ENCODE measurements around the gene TENM4.

TENM4 gene

DNA sequence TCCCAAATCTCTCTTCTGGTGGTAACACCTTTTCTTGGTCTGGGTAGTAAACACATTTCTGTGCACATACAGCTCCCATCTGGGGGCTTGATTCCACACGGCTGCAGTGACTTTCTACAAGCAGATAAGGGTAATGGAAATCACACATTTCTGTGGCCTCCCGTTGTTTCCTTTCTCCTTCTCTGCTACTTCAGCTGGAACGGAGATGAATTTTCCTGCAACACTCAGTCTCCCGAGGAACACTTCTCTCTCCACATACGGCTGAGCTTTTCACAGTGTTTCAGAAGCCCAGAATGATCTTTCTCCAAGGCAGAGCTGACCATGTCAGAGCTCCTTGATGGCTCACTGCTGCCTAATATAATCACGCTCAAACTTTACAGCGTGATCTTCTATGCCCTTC is 501.9 kb downstream of the TENM4 start (continued):
- TF ChIP-seq ZNF843 (tag by site-specific recombination; IDR thresholded peaks at IDR 0.05): no peak
- TF ChIP-seq ZNF76 (tag by site-specific recombination; IDR thresholded peaks at IDR 0.05; ENCODE audit: borderline replicate concordance, low read depth): no peak
- no peak for TF ChIP-seq ZNF16 (tag by site-specific recombination; IDR thresholded peaks at IDR 0.05; ENCODE audit: low read depth)
- no peak for TF ChIP-seq ZNF664 (tag by site-specific recombination; IDR thresholded peaks at IDR 0.05)
- no peak for TF ChIP-seq ZNF530 (tag by site-specific recombination; IDR thresholded peaks at IDR 0.05; ENCODE audit: low read depth)
- TF ChIP-seq ZBTB21 (tag by site-specific recombination; IDR thresholded peaks at IDR 0.05): no peak
- no peak for TF ChIP-seq ZNF629 (tag by site-specific recombination; IDR thresholded peaks at IDR 0.05)
- no peak for TF ChIP-seq ZNF350 (tag by site-specific recombination; IDR thresholded peaks at IDR 0.05)
- TF ChIP-seq PRDM2 (tag by site-specific recombination; IDR thresholded peaks at IDR 0.05; ENCODE audit: borderline replicate concordance): no peak
- no peak for TF ChIP-seq ZNF169 (tag by site-specific recombination; IDR thresholded peaks at IDR 0.05)
- TF ChIP-seq ZNF202 (tag by site-specific recombination; IDR thresholded peaks at IDR 0.05; ENCODE audit: borderline replicate concordance): no peak

DNA sequence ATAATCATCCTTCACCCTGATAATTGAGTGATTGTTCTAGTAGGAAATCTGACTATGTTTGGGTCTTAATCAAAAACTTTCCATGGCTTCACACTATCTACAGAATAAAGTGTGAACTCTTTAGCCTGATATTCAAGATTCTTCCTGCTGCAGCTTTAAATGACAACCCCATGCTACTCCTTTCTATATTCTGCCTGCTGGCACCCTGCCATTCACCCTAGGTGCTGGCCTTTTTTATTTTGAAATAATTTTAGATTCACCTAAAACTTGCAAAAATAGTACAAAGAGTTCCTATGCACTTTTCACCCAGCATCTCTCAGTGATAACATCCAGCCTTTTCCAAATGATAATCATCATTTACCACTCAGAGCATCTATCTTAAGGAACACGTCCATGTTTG is 502.8 kb downstream of the TENM4 start:
- Histone ChIP-seq H3K36me3 (ENCODE audit: control insufficient read depth in 2 of 2, insufficient read depth in 1 of 2, low read length in 2 of 2) (no peaks in the 10 kb centered on the region), H3K27ac (ENCODE audit: extremely low read depth, low read depth, low read length) (no peak overlapping the region), H3K9me3 (ENCODE audit: control insufficient read depth, insufficient read depth, low read depth, low read length) (no peaks in the 10 kb centered on the region), H3K4me3 (ENCODE audit: low read depth, low read length) (no peak overlapping the region), H3K4me1 (ENCODE audit: control insufficient read depth, insufficient read depth, low read length) (no peaks in the 10 kb centered on the region)
- ChIA-PET POLR2A (no interaction called here), CTCF (interaction anchor here (1.0 kb wide), 1 partner anchor 292 kb away, joined by 3 read pairs; no protein-coding TSS in a partner anchor)
- no peak for TF ChIP-seq ZNF510 (tag by site-specific recombination; IDR thresholded peaks at IDR 0.05; ENCODE audit: insufficient replicate concordance)
- no peak for TF ChIP-seq KLF10 (tag by site-specific recombination; IDR thresholded peaks at IDR 0.05)
- TF ChIP-seq ZNF558 (tag by site-specific recombination; IDR thresholded peaks at IDR 0.05): no peak
- TF ChIP-seq, protein P1, sequence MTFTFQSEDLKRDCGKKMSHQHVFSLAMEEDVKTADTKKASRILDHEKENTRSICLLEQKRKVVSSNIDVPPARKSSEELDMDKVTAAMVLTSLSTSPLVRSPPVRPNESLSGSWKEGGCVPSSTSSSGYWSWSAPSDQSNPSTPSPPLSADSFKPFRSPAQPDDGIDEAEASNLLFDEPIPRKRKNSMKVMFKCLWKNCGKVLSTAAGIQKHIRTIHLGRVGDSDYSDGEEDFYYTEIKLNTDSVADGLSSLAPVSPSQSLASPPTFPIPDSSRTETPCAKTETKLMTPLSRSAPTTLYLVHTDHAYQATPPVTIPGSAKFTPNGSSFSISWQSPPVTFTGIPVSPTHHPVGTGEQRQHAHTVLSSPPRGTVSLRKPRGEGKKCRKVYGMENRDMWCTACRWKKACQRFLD (tag by site-specific recombination; IDR thresholded peaks at IDR 0.05): no peak
- TF ChIP-seq ZNF654 (tag by site-specific recombination; IDR thresholded peaks at IDR 0.05; ENCODE audit: low read depth): no peak
- TF ChIP-seq ZSCAN30 (tag by site-specific recombination; IDR thresholded peaks at IDR 0.05): no peak
- TF ChIP-seq, protein P2, sequence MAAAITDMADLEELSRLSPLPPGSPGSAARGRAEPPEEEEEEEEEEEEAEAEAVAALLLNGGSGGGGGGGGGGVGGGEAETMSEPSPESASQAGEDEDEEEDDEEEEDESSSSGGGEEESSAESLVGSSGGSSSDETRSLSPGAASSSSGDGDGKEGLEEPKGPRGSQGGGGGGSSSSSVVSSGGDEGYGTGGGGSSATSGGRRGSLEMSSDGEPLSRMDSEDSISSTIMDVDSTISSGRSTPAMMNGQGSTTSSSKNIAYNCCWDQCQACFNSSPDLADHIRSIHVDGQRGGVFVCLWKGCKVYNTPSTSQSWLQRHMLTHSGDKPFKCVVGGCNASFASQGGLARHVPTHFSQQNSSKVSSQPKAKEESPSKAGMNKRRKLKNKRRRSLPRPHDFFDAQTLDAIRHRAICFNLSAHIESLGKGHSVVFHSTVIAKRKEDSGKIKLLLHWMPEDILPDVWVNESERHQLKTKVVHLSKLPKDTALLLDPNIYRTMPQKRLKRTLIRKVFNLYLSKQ (tag by site-specific recombination; IDR thresholded peaks at IDR 0.05; ENCODE audit: borderline replicate concordance): no peak
- TF ChIP-seq ZNF366 (tag by site-specific recombination; conservative IDR thresholded peaks at IDR 0.05): no peak
- no peak for TF ChIP-seq ZNF221 (tag by site-specific recombination; IDR thresholded peaks at IDR 0.05; ENCODE audit: borderline replicate concordance)
- TF ChIP-seq ZFP37 (tag by site-specific recombination; IDR thresholded peaks at IDR 0.05): no peak
- TF ChIP-seq ZNF837 (tag by site-specific recombination; IDR thresholded peaks at IDR 0.05): no peak
- no peak for TF ChIP-seq ZNF791 (tag by site-specific recombination; IDR thresholded peaks at IDR 0.05)
- TF ChIP-seq KLF16 (tag by site-specific recombination; IDR thresholded peaks at IDR 0.05): no peak
- TF ChIP-seq ZSCAN23 (tag by site-specific recombination; IDR thresholded peaks at IDR 0.05): no peak
